ENCODE measurements around the gene NDUFB6. TPM values are rescaled to one million over a fixed set of nuclear protein-coding genes. Genes with fewer than 3 reads are reported as not detected.
"Not testable (repeated sequence)": the region's sequence is repeated elsewhere in the genome, so short reads cannot be mapped to it uniquely, and the experiment has no call there.

The NDUFB6 gene
- total RNA-seq, 1 experiment from 2014 or later, result 161 TPM

GRCh38 chr9:32571969-32572899 is 725 bp downstream of the NDUFB6 start:
- peak; percentile 89 for DNase-seq (ENCODE audit: low read depth)

- no peak for DNase-seq (ENCODE audit: low read depth)
Measured at GRCh38 chr9:32570262-32570661, 2.7 kb downstream of the NDUFB6 start.

GRCh38 chr9:32566770-32567169 is 6.2 kb downstream of the NDUFB6 start:
- DNase-seq (ENCODE audit: low read depth), result no peak

GRCh38 chr9:32565967-32566366 is 7.0 kb downstream of the NDUFB6 start:
- no peak for DNase-seq (ENCODE audit: low read depth)

- DNase-seq (ENCODE audit: low read depth), result no peak
Measured at GRCh38 chr9:32558408-32558934, 14.5 kb downstream of the NDUFB6 start.

GRCh38 chr9:32554591-32554990 is 18.4 kb downstream of the NDUFB6 start:
- no peak for DNase-seq (ENCODE audit: low read depth)

- no peak for DNase-seq (ENCODE audit: low read depth)
Measured at GRCh38 chr9:32554107-32554506, 18.9 kb downstream of the NDUFB6 start.

GRCh38 chr9:32552172-32552872 is 20.6 kb downstream of the NDUFB6 start, which contains the start of the genes SMIM27 and TOPORS:
Gene SMIM27, plus strand, starts transcription at chr9:32552327. Its CDS starts 108 bp downstream, at chr9:32552435.
Gene TOPORS, minus strand, starts transcription at chr9:32552586. Its CDS starts 150 bp downstream, at chr9:32552436.
- DNase-seq (ENCODE audit: low read depth), result peak; percentile 92

GRCh38 chr9:32551276-32552051 is 21.5 kb downstream of the NDUFB6 start:
- DNase-seq (ENCODE audit: low read depth), result peak; percentile 88

GRCh38 chr9:32550562-32551275 is 22.2 kb downstream of the NDUFB6 start:
- peak; percentile 88 for DNase-seq (ENCODE audit: low read depth)

- DNase-seq (ENCODE audit: low read depth), result peak; percentile 30
Measured at GRCh38 chr9:32550150-32550561, 22.8 kb downstream of the NDUFB6 start.

- not testable (repeated sequence) for DNase-seq (ENCODE audit: low read depth)
Measured at GRCh38 chr9:32548213-32548612, 24.7 kb downstream of the NDUFB6 start.

GRCh38 chr9:32545884-32546283 is 27.1 kb downstream of the NDUFB6 start:
- no peak for DNase-seq (ENCODE audit: low read depth)

- no peak for DNase-seq (ENCODE audit: low read depth)
Measured at GRCh38 chr9:32543047-32543446, 29.9 kb downstream of the NDUFB6 start.

- no peak for DNase-seq (ENCODE audit: low read depth)
Measured at GRCh38 chr9:32533816-32534215, 39.1 kb downstream of the NDUFB6 start.

- DNase-seq (ENCODE audit: low read depth), result no peak
Measured at GRCh38 chr9:32533336-32533735, 39.6 kb downstream of the NDUFB6 start.

- DNase-seq (ENCODE audit: low read depth), result no peak
Measured at GRCh38 chr9:32526707-32527048, 46.3 kb downstream of the NDUFB6 start.

GRCh38 chr9:32526041-32526706 is 46.8 kb downstream of the NDUFB6 start, which contains the start of gene RIGI:
Gene RIGI, minus strand, starts transcription at chr9:32526196. Its CDS starts 30 bp downstream, at chr9:32526166.
- peak; percentile 96 for DNase-seq (ENCODE audit: low read depth)

GRCh38 chr9:32525709-32526030 is 47.3 kb downstream of the NDUFB6 start:
- no peak for DNase-seq (ENCODE audit: low read depth)

GRCh38 chr9:32524892-32525708 is 47.9 kb downstream of the NDUFB6 start:
- peak; percentile 41 for DNase-seq (ENCODE audit: low read depth)
